Measurements from ENCODE around the gene MAP7. TPM values are rescaled to one million over a fixed set of nuclear protein-coding genes. Genes with fewer than 3 reads are reported as not detected.

MAP7 gene
- total and polyA plus RNA-seq, 9 of the 15 experiments (the other 6 are each of a cell fraction or from before 2014, with no cell fraction given) = 0.76 to 7.7 (median 3.9) TPM

DNA sequence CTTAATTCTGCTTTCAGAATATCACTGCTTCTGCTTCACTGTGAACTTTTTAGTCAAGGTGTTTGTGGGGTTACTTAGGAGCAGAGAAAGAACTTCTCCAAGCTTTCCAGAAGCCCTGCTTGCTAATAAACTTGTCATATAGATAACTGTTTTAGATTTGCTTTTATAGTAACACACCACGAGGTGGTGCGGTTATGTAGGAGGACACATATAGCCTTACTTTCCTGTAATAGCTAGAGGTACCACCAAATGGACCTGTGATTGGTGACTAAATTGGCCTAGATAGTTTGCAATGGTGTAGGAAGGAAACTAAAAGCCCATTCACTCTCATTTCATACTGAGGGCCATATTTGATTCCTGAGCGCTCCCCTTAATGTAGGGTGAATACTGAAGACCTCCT is 208.3 kb downstream of the MAP7 start (continued):
- TF ChIP-seq CTBP1 (IDR thresholded peaks at IDR 0.05; ENCODE audit: borderline replicate concordance) = 0 out of 2 replicates have a peak, but pooled peaks have one; percentile 18
- TF ChIP-seq, protein P1, sequence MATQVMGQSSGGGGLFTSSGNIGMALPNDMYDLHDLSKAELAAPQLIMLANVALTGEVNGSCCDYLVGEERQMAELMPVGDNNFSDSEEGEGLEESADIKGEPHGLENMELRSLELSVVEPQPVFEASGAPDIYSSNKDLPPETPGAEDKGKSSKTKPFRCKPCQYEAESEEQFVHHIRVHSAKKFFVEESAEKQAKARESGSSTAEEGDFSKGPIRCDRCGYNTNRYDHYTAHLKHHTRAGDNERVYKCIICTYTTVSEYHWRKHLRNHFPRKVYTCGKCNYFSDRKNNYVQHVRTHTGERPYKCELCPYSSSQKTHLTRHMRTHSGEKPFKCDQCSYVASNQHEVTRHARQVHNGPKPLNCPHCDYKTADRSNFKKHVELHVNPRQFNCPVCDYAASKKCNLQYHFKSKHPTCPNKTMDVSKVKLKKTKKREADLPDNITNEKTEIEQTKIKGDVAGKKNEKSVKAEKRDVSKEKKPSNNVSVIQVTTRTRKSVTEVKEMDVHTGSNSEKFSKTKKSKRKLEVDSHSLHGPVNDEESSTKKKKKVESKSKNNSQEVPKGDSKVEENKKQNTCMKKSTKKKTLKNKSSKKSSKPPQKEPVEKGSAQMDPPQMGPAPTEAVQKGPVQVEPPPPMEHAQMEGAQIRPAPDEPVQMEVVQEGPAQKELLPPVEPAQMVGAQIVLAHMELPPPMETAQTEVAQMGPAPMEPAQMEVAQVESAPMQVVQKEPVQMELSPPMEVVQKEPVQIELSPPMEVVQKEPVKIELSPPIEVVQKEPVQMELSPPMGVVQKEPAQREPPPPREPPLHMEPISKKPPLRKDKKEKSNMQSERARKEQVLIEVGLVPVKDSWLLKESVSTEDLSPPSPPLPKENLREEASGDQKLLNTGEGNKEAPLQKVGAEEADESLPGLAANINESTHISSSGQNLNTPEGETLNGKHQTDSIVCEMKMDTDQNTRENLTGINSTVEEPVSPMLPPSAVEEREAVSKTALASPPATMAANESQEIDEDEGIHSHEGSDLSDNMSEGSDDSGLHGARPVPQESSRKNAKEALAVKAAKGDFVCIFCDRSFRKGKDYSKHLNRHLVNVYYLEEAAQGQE (IDR thresholded peaks at IDR 0.05; ENCODE audit: borderline replicate concordance) = peak; percentile 71; the same call in 1 of the 2 replicates
- TF ChIP-seq, protein P1 (CRISPR knock-in tag; IDR thresholded peaks at IDR 0.05; ENCODE audit: low read depth) = no peak
